Natural killer cell (primary cell): ENCODE data around the gene GTF3C2. TPM values are rescaled to one million over a fixed set of nuclear protein-coding genes. Genes with fewer than 3 reads are reported as not detected.
A peak's percentile ranks its signal among the peaks of the same experiment; 100 is the strongest.

Source experiments
- ATAC-seq, 3 donors: fragments of 150-1000 bp in 2 of 3; fragments of 200-7000 bp in 1 of 3; cut with Tn5 transposase; 1 replicate in 1 of 3; 2 replicates in 2 of 3; pipeline ENCODE4 v1.10.0; 2021; ENCODE audit warnings: mild to moderate bottlenecking in 2 of 3, moderate library complexity in 2 of 3
- DNase-seq, 2 donors: peaks; one replicate each; pipeline versions ENCODE4 v3.0.0 to v3.0.0-alpha.2; 2013 to 2021; ENCODE audit warnings: mixed read lengths in 1 of 2
- H3K27ac ChIP-seq: one replicate; pipeline ENCODE4 v1.5.1; 2013; ENCODE audit warnings: mild to moderate bottlenecking, low read length
- H3K27me3 ChIP-seq: one replicate; pipeline ENCODE4 v1.6.1; 2013; ENCODE audit warnings: low read length; ENCODE audit not compliant: control insufficient read depth, insufficient read depth
- H3K36me3 ChIP-seq: one replicate; pipeline ENCODE4 v1.6.1; 2013; ENCODE audit warnings: low read length; ENCODE audit not compliant: control insufficient read depth, insufficient read depth
- H3K4me1 ChIP-seq: one replicate; pipeline ENCODE4 v1.6.1; 2013; ENCODE audit warnings: low read length; ENCODE audit not compliant: control insufficient read depth, insufficient read depth
- H3K4me3 ChIP-seq: one replicate; pipeline ENCODE4 v1.5.1; 2013; ENCODE audit warnings: low read length
- H3K9me3 ChIP-seq: one replicate; pipeline ENCODE4 v1.6.1; 2013; ENCODE audit warnings: low read length; ENCODE audit not compliant: control insufficient read depth, insufficient read depth
- H3K27ac Mint-ChIP-seq, 2 donors: one replicate each; pipeline ENCODE4 v1.8.0; 2022; ENCODE audit warnings: mild to moderate bottlenecking in 2 of 2, mixed read lengths in 2 of 2, moderate library complexity in 1 of 2
- H3K27me3 Mint-ChIP-seq, 2 donors: one replicate each; pipeline ENCODE4 v1.8.0; 2022; ENCODE audit warnings: low read depth in 2 of 2, mixed read lengths in 2 of 2
- H3K36me3 Mint-ChIP-seq: one replicate; pipeline ENCODE4 v1.8.0; 2022; ENCODE audit warnings: mixed read lengths
- H3K4me1 Mint-ChIP-seq, 2 donors: one replicate each; pipeline ENCODE4 v1.8.0; 2022; ENCODE audit warnings: mixed read lengths in 2 of 2
- H3K4me3 Mint-ChIP-seq: one replicate; pipeline ENCODE4 v1.8.0; 2022; ENCODE audit warnings: mild to moderate bottlenecking, moderate library complexity, mixed read lengths
- H3K9me3 Mint-ChIP-seq, 2 donors: one replicate each; pipeline ENCODE4 v1.8.0; 2022; ENCODE audit warnings: mixed read lengths in 2 of 2
- CTCF ChIP-seq: fragments of 200-600 bp; IDR thresholded peaks from one replicate; pipeline ENCODE4 v1.8.0; 2022; ENCODE audit warnings: antibody characterized with exemption
- WGBS: methylation state at CpG from one replicate; pipeline ENCODE4 v1.1.7; 2013; ENCODE audit warnings: missing lambda C conversion rate; ENCODE audit not compliant: insufficient coverage; 5-methylcytosine and 5-hydroxymethylcytosine counted together
- intact Hi-C: fragments of 100-400 bp; cut with micrococcal nuclease; formaldehyde crosslinking; loops from one replicate; pipeline ENCODE4 v1.14.2; 2022
- total RNA-seq, 4 donors: library from RNA; stranded (reverse); fragments of 120-200 nt in 1 of 4; gene quantifications; one replicate each; pipeline versions ENCODE4 v1.2.3 to v1.2.4, GENCODE V29; 2013 to 2022

GTF3C2 gene
- total RNA-seq, 3 donors from 2014 or later (not counting 1 experiment from before 2014, with no cell fraction given), result 56.1 to 68.7 (median 59.7) TPM

- no peak for TF ChIP-seq CTCF
- no peak within 1 kb of the TSS for H3K27ac Mint-ChIP-seq
- intact Hi-C loops, result no loop called here
- peaks cover 0 to 12% of the 10 kb centered on the region in 2 donors for H3K4me1 Mint-ChIP-seq
- peaks cover 5 to 6% of the 10 kb centered on the region in 2 donors for H3K27me3 Mint-ChIP-seq
- Histone ChIP-seq H3K27ac (no peak within 1 kb of the TSS), H3K36me3 (peaks cover 4% of the 10 kb centered on the region), H3K27me3 (peaks cover 11% of the 10 kb centered on the region), H3K9me3 (no peaks in the 10 kb centered on the region), H3K4me1 (peaks cover 17% of the 10 kb centered on the region), H3K4me3 (no peak within 1 kb of the TSS)
- peak within 1 kb of the TSS; percentile 63 for H3K4me3 Mint-ChIP-seq
- DNase-seq (no peak), ATAC-seq (no peak)
- WGBS, result 97% methylated on average over 25 of the region's 25 CpGs
- no peaks in the 10 kb centered on the region for H3K9me3 Mint-ChIP-seq
- H3K36me3 Mint-ChIP-seq, result no peaks in the 10 kb centered on the region
These were observed 48.1 kb downstream of the GTF3C2 start, which contains the start of gene UCN for GRCh38 chr2:27308359-27308881. TSS of gene UCN (minus strand) at chr2:27308445. CDS start at chr2:27307895, 550 bp downstream.

DNA sequence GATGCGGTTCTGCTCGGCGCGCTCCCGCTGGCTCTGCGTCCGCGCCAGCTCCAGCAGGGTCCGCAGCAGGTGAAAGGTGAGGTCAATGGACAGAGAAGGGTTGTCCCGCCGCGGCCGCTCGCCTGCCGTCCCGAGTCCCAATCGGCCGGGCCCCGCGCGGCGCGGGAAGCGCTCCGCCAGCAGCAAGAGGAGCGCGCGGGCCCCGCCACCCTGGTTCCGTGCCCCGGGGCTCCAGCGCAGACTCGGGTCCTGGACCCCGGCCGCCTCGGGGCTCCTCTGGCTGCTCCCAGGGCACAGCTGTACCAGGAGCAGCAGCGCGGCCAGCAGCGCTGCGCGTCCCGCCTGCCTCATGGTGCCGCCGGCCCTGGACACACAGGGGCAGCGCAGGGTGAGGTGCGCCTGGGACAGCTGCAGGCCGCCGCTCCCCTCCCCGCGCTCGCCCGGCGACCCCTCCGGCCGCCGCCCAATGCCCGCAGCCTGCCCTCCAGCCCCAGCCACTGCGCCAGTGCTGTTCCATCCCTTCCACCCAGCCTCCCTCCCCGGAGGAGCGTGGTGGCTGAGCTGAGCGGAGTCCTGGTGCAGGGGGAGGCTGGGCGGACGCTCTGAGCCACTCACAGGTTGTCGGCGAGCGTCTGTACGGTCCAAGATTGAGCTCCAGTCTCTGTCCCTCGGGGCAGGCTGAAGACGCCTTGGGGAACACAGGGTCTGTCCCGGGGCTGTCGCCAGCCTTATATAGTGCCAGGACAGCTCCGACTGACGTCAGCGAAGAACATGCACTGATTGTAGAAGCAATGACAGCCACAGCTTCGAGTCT lies 48.8 kb downstream of the GTF3C2 start:
- DNase-seq, result no peak
- peaks cover 4% of the 10 kb centered on the region for H3K36me3 ChIP-seq
- Mint-ChIP-seq H3K9me3 (no peaks in the 10 kb centered on the region), H3K36me3 (no peaks in the 10 kb centered on the region), H3K4me1 (peaks cover 0 to 12% of the 10 kb centered on the region in 2 donors), H3K27ac (no peak overlapping the region), H3K27me3 (peaks cover 5 to 6% of the 10 kb centered on the region in 2 donors), H3K4me3 (peak overlapping the region; percentile 63)
- peaks cover 11% of the 10 kb centered on the region for H3K27me3 ChIP-seq
- no peak for ATAC-seq
- whole genome bisulfite sequencing, result 53% methylated on average over 75 of the region's 75 CpGs
- peaks cover 20% of the 10 kb centered on the region for H3K4me1 ChIP-seq
- no peak for TF ChIP-seq CTCF
- H3K27ac ChIP-seq, result no peak overlapping the region
- intact Hi-C loops, result no loop called here
- no peaks in the 10 kb centered on the region for H3K9me3 ChIP-seq
- no peak overlapping the region for H3K4me3 ChIP-seq

- peak overlapping the region in 1 of 2 donors; percentile 36 for H3K27ac Mint-ChIP-seq
- Histone ChIP-seq H3K27me3 (peaks cover 11% of the 10 kb centered on the region), H3K4me3 (no peak overlapping the region), H3K4me1 (peaks cover 20% of the 10 kb centered on the region), H3K36me3 (peaks cover 4% of the 10 kb centered on the region), H3K27ac (no peak overlapping the region), H3K9me3 (no peaks in the 10 kb centered on the region)
- intact Hi-C loops, result no loop called here
- whole genome bisulfite sequencing, result 14% methylated on average over 14 of the region's 14 CpGs
- H3K36me3 Mint-ChIP-seq, result no peaks in the 10 kb centered on the region
- H3K9me3 Mint-ChIP-seq, result no peaks in the 10 kb centered on the region
- ATAC-seq (no peak), DNase-seq (no peak)
- H3K4me1 Mint-ChIP-seq, result peaks cover 0 to 12% of the 10 kb centered on the region in 2 donors
- no peak for TF ChIP-seq CTCF
- H3K4me3 Mint-ChIP-seq, result peak overlapping the region; percentile 63
- peaks cover 5 to 6% of the 10 kb centered on the region in 2 donors for H3K27me3 Mint-ChIP-seq
These were observed 49.3 kb downstream of the GTF3C2 start for GRCh38 chr2:27307287-27307544.
